Ramos (cell line): ENCODE data around the gene RAP1A.

Experiments
- in situ Hi-C: fragments of 300-500 bp; cut with MboI; formaldehyde crosslinking; loops from one replicate; pipeline ENCODE4 v1.14.3; 2022; ENCODE audit warnings: low sequenced_read_pairs; ENCODE audit not compliant: unreplicated experiment

Gene RAP1A

DNA sequence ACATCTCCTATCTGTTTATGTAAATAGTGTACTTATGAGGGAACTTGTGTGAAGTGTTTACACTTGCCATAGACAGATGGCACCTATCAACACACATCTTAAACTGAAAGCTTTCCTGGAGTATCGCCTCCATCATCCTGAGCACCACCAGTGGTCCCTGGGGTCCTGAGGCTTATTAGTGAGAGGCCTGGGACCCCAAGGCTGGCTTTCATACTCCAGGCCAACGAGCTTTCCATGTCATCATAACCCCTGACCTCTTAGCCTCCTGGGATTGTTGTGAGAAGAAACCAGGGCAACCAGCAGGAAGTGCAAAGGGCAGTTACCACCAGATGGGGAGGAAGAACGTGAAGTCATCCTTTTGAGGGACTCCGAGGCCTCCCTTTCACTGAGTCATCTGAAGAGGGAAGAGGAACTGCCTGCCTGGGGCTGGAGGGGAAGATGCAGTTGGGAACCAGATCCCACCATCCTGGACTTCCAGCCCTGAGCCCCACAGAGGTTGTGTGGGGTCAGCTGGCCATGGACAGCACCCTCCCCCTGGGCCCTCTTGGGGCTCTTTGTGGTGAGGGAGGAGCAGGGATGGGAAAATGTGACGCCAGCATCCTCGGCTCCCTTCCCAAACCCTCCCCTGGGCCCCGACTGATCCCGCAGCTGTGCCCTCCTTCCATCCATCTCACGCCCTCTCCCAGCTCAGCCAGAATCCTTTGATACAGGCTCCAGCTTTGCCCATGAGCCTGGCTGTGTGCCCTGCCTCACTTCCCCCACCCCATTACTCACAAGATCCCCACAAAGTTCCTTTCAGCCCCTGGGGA, 113.8 kb downstream of the RAP1A start:
- in situ Hi-C loops = no loop called here

DNA sequence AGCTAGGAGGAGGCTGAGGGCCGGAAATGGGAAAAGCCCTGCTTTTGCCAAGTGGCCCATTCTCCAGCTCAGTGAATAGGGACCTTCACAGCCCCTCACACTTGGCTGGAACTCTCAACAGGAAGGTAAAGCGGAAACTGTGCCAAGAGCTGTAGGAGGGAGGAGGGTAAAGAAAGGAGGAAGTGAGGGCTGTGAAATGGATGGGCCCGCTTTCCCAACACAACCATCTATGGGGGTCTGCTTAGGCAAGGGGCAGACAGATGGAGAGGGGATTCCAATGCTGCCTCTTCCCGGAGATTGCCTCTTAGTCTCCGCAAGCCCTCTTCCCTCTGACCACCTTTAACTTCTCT, 114.4 kb downstream of the RAP1A start:
- in situ Hi-C loops = no loop called here

DNA sequence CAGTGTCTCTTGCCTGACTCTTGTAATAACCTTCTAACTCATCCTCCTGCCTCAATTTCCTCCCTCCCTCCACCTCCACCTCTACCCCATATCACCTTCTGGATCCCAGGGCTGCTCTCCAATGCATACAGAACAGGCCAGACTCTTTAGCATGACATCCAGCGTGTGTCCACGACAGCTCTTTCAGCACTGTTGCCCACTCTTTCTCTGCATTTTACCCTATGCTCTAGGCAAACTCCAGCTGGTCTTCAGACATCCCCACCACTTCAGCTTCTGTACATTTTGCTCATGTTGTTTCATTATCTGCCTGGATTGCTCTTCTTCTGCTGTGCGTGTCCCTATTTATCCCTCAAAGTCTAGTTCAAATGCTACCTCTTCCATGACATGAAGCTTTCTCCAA, 114.8 kb downstream of the RAP1A start:
- in situ Hi-C loops = no loop called here

DNA sequence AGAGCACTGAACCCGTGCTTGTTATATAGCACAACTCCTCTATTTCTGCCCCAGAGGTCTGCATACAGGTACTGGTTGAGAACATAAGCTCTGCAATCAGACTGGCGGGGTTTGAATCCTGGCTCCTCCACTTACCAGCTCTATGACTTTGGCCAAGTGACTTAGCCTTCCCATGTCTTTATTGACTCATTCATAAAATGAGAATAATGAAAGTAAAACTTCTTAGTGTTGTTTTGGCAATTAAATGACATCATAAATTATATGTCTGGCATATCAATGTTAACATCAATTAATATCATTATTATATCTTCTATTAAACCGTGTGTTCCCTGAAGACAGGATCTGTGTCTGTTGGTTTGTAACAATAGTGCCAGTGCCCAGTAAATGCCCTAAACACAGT, 115.3 kb downstream of the RAP1A start:
- in situ Hi-C loops = no loop called here

DNA sequence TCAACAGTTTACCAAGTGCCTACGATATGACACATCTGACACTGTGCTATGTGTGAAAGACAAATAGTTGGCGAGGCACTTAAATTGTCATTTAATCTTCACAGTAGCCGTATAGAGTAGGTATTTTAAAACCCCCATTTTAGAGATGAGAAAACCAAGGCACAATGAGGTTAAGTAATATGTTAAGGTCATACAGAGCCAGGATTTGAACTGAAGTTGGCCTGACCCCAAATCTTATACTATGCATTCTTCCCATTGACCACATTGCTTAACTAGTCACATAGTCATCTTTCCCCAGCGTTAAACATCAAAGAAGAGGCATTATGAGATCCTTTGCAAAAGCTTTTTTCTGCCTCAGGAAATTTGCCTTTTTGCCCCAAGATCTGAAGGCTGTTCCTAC, 115.7 kb downstream of the RAP1A start:
- in situ Hi-C loops = no loop called here

DNA sequence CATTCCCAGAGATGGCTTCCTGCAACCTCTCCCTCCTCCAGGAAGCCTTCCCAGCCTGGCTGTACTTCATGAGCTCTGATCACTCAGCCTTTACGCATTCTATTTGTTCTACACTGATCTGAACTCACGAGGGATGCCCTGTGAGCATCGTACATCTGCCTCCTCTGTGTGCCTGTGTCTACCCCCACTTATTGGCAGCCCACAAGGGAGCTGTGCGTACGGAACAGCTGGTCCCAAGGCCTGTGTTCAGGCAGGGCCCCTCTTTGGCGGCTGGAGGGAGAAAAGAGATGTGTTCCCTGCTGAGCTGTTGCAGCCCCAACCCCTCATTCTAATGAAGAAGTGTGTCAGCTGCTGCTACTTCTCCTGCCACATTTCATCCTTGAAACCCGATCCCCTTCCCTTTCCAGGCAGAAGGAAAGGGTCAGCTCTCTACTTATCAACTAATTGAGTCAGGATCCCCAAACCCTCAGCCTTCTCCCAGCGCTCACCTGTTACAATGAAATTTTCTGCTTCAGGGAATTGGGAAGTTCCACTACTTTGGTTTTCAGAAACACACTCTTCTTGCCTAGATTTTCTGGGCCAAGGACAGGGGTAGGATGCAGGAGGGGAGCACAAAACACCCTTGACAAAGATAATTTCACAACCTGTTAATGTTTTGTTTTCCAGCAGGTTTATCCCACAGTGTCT, 116.4 kb downstream of the RAP1A start:
- in situ Hi-C loops = no loop called here

DNA sequence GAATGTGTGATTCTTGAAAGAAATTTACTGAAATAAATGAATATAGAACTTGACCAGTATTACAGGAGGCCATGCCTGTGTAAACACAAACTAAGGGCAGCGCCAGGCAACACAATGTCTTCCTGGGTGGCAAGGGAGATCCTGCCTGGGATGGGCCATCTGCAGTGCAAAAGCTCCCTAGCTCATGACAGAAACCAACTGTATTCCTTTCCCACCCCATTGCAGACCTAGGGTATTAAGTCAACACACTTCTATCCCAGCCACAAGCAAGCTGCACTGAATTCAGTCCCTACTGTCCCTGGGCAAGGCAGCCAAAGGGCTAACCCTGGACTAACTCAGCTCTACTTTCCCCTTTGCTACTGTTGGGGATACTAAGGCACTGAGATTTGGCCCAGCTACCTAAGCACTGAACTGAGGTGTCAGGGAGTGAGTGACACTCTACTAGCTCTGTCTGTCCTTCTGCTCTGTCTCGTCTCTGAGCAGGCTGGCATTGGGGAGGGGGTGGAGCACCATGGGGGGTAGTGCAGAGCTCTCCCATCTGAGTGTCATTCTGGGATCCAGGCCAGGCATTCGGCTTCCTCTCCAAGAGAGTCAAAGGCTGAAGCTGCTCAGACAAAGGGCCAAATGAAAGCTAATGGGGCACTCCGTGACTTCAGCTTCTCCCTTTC, 117.1 kb downstream of the RAP1A start:
- in situ Hi-C loops = no loop called here

DNA sequence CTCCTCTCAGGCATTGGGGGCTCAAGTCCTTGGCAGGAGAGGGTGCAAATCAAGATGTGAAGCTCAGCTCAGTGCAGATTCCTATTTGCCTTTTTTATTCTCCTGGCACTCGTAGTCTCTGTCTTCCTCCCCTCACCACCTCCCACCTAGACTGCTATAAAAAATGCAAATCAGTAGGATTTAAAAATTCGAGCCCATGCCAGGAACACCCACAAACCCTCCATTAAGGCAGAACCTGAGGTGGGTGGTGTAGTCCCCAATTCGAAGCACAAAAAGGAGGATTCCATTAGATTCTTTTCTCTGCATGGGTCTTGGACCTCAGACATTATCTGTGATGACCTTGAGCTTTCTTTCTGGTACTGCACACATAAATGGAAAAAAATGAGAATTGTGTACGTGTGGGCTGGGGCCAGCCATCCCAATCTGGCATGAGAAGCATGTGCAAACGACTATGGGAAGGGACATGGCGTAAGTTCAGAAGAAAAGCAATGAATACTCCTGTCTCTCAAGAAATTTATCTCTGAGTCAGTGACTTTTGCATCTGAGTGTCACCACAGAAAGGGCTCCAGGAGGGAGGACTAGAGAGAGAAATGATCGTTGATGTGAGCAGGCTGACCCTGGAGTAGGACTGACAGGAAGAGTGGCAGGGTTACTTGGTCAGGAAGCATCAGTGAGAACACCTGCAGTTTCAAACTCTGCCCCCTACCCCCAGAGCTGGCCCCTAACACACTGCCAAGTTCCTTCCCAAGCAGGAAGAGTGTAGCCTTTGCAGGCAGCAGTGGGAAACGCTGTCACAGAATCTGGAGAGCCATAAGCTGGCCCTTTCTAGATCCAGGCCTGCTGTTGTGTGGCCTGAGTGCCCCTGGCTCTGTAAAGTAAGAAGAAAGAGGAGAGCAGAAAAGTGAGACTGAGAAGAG, 117.9 kb downstream of the RAP1A start:
- in situ Hi-C loops = no loop called here

DNA sequence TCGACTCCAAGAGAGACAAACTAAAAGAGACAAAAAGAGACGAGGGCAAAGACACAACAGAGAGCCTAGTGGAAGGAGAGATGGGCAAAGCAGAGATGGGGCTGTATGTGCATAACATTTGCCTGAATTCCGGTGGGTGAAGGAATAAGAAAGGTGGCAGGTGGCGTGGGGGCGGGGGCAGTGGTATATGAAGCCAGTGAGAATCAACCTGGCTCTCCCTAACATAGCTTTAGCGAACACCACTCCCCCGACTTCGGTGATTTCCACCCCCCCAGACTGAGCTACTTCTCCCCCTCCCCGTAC, 118.5 kb downstream of the RAP1A start:
- in situ Hi-C loops = no loop called here

DNA sequence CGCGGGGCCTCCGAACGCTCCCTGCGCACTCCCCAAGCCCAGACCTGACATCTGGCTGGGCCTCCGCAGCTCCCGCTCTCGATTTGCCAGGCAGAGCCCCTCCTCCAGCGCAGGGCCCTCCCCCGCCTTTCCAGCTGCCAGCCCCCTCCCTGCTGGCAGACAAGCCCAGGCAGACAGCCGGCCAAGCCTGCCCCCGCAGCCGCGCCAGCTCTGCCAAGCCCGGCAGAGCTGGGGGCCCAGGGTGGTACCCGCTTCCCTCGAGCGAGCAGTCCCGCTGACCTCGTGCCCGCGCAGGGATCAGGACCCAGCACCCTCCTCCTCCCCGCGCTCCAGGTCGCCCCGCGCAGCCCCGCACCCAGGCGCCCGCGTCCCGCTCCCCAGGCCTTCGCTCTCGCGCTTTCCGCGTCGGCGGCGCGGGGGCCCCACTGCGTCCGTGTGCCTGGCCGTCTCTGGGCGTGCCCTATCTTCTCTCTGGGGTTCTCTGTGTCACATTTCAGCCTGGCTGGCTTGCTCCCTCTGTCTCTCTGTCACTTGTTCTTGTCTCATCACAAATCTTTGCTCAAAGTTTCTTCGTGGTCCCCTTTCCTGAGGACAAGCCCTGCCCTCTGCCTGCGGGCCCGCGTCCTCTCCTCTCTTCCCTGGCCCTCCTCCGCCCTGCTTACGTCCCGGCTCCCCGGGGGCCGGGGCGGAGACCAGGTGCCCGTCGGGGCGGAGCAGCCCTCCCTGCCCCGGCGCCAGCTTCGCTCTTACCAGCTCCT, 119.0 kb downstream of the RAP1A start:
- in situ Hi-C loops = no loop called here

DNA sequence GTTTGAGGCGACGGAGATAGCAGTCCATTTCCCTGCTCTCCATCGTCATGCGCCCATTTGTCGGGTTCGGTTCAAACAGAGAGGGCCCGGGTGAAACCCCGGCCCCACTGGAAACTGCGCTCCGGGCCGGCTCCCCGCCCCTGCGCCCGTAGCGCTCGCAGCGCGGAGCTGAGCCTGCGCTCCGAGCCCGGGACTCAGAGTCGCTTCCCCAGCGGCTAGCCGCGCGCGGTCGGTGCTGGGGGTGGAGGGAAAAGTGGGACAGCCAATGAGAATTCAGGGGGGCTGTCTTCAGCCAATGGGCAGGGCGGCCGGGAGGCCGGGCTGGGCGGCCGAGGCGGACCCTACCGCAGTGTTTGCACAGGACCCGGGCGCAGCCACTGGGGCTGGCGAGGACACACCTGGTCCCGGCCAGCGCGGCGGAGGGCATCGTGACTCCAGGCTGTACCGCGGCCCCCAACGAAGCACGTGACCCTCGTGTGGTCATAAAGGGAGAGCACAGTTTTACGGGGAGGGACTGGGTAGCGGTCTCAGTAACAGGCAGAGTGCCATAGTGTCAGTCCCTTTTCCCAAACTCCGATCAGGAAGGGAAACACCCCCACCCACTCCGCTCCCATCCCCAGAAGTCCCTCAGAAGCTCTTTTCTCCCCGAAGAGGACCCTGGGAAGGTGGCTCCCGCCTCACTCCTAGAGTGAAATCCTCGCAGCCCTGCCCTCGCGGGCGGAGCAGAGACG, 119.8 kb downstream of the RAP1A start, which contains the start of gene INKA2:
Gene INKA2 (minus strand): TSS at position 202 of the 731 bp plus-strand sequence. CDS start 153 bp downstream, at position 49.
- in situ Hi-C loops = no loop called here

DNA sequence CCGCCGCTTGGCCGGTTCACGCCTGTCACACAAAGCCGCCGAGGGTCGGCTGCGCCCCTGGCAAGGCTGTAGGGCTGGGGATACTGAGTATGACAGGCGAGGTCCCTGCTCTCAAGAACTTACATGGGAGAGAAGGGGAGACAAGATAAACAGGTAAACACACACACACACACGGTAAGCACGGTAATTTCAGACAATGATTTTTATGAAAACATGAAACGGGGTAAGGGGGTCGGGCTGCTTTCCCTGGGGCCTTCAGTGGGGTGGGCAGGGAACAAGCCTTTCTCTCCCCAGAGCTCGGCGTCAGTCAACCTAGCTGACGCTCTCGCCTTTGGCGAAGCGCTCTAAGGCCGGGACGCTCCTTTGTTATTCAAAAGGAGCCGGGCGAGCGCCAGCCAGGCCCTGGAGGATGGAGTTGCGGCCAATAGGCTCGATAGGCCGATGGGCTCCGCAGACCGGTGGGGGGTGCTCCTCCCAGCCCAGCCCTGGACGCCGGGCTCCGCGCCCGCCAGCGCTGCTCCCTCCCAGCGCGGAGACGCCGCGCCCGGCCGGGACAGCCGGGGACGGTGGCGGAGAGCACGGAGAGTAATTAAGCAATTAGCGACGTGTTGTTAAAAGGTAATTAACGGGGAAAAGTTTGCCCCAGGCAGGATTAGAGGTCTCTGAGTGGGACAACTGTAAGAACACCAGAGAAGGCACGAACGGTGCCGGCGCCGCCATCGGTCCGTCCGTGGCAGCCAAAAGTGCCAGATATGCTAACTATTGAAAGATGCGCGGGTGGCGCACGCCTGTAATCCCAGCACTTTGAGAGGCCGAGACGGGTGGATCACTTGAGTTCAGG, 120.6 kb downstream of the RAP1A start:
- in situ Hi-C loops = loop anchor here (10.0 kb wide), 1 partner anchor 255 kb away; no protein-coding TSS in a partner anchor

DNA sequence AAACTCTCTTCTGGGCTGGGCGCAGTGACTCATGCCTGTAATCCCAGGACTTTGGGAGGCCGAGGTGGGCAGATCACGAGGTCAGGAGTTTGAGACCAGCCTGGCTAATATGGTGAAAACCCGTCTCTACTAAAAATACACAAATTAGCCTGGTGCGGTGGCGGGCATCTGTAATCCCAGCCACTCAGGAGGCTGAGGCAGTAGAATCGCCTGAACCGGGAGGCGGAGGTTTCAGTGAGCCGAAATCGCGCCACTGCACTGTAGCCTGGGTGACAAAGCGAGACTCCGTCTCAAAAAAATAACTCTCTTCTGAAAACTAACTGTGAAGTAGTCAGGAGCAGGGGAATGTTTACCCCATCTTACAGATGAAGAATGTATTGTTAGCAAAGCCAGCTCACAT, 122.7 kb downstream of the RAP1A start:
- in situ Hi-C loops = loop anchor here (10.0 kb wide), 1 partner anchor 257 kb away; no protein-coding TSS in a partner anchor

DNA sequence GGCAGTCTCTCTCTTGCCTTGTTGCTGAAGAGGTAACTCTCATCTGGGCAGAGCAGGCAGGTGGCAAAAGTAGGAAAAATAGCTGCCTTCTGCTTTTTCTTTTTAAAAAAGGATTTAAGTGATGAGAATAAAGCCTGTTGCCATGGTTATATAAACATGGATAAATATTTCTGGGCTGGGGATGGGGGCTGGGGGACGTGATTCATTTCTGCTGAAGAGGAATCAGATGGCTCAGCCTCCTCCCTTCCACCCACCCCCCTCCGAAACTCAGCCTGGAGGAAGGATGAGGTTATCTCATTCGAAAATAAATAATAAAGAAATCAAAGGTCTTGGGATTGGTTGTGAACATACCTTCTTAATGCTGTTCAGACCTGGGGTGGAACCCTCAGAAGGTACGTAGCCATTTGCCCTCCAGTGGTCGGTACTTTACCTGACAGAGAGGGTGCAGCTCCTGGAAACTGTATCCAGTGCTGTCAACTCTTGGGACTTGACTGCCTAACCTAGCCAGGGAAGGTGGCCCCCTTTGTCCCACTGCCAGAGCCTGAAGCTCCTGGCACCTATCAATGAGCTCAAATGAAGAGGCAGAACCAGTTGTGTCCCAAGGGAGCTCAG, 123.5 kb downstream of the RAP1A start:
- in situ Hi-C loops = loop anchor here (10.0 kb wide), 1 partner anchor 258 kb away; no protein-coding TSS in a partner anchor

DNA sequence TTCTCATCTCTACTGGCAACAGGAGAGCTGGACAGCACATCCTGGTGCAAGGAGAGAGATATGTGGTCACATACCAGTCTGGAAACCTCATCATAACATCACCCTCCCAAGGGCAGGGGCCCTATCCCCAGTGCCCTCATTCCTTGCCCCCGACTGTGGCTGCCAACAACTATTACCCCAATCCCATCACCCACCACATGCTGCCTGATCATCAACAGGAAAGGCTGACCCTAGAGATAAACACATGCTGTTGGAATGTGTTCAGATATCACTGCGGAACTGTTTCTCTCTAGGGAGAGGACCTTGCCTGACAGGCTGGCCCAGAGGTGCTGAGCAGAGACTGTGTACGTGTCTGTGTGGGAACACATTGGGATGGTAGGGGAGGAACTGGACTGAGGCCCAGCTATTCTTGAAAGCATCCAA, 124.1 kb downstream of the RAP1A start:
- in situ Hi-C loops = loop anchor here (10.0 kb wide), 1 partner anchor 259 kb away; no protein-coding TSS in a partner anchor

DNA sequence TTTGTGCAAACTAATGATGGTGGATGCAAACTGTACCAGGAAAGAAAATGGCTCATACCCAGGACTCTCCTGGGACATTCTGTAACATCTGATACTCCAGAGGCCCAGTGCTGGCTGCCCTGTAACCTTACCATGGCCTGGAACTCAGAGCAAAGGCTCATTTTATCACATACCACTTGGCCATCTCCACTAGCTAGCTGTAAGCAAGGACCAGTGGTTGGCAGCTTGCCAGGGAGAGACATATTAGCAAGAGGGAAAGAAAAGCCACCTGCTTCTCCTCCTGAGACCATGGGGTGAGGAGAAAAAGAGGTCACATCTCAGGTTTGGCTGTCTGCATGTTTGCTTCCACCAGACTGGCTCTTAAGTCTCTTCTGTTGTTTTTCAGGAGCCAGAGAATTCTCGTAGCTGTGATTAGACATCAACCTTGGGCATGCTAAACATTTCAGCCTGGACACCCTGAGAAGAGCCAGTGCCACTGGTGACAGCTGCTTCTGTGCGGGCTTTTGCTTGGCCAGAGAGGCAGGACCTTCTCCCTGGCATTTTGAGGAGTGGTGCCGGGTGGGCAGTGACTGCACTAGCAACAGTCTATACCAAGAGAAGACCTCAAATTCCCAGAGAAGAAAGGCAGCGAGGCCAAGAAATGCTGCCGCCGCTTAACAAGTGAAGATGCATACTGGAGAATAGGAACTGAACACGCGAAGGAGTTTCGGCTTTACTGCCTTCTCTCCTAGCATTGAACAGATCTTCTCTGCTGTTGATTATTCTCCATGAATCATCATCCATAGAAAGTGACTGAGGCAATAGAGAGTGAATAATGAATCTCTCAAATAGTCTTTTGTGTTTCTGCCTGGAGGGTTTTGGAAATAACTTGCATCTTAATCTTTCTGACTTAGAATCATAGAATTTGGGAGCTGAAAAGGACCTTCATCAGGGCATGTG, 126.4 kb downstream of the RAP1A start:
- in situ Hi-C loops = loop anchor here (10.0 kb wide), 1 partner anchor 261 kb away; no protein-coding TSS in a partner anchor
